GM23248 (cell line): ENCODE measurements around the gene NDST4.
"Not testable (repeated sequence)": the region's sequence is repeated elsewhere in the genome, so short reads cannot be mapped to it uniquely, and the experiment has no call there.

Experiments
- EZH2 ChIP-seq: fragments of 200-600 bp; sonication (generic); IDR thresholded peaks from 2 replicates; pipeline ENCODE4 v1.6.1; 2018; ENCODE audit warnings: antibody characterized with exemption, mild to moderate bottlenecking; ENCODE audit not compliant: insufficient read depth, poor library complexity, severe bottlenecking
- EZH2phosphoT487 ChIP-seq: fragments of 200-600 bp; sonication (generic); IDR thresholded peaks from 2 replicates; pipeline ENCODE4 v1.6.1; 2018; ENCODE audit warnings: antibody characterized with exemption, moderate library complexity, mild to moderate bottlenecking, low read depth; ENCODE audit not compliant: insufficient read depth

DNA sequence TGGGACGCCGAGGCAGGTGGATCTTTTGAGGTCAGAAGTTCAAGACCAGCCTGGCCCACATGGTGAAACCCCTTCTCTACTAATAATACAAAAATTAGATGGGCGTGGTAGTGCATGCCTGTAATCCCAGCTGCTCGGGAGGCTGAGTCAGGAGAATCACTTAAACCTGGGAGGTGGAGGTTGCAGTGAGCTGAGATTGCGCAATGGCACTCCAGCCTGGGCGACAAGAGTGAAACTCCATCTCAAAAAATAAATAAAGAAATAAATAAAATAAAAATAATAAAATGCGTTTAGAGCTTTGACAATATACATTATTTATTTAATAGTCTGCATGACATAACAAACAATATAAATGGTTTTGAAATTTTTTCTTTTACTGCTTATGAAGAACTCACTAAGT is 133.0 kb downstream of the NDST4 start:
- TF ChIP-seq EZH2, EZH2phosphoT487: not testable (repeated sequence)
